SH-SY5Y (cell line): ENCODE measurements around the gene EXOC6B.

ENCODE experiments used
- GATA2 ChIP-seq: IDR thresholded peaks from 2 replicates; pipeline ENCODE4 v1.6.1; 2011; ENCODE audit warnings: mild to moderate bottlenecking, low read depth, low read length
- GATA3 ChIP-seq: IDR thresholded peaks from 2 replicates; pipeline ENCODE4 v1.6.1; 2011; ENCODE audit warnings: low read depth, mild to moderate bottlenecking, low read length, moderate library complexity

- TF ChIP-seq GATA3 (no peak), GATA2 (no peak)
Measured at GRCh38 chr2:72475246-72475645, 350.6 kb downstream of the EXOC6B start.
